CD4-positive, alpha-beta T cell treated with Interleukin-2 at 100 ng/mL for 4 hours (primary cell): ENCODE data around the gene LORICRIN.

Experiments
- DNase-seq: peaks from one replicate; pipeline ENCODE4 v3.0.0-alpha.2; 2020; ENCODE audit warnings: low spot score

LORICRIN gene

GRCh38 chr1:153306303-153307220 is 47.1 kb downstream of the LORICRIN start:
- DNase-seq, result no peak

- no peak for DNase-seq
Measured at GRCh38 chr1:153307221-153307600, 47.7 kb downstream of the LORICRIN start.

- no peak for DNase-seq
Measured at GRCh38 chr1:153308540-153308939, 49.1 kb downstream of the LORICRIN start.

GRCh38 chr1:153309441-153309840 is 50.0 kb downstream of the LORICRIN start:
- DNase-seq, result no peak

- DNase-seq, result no peak
Measured at GRCh38 chr1:153310526-153310925, 51.0 kb downstream of the LORICRIN start.
